Neural cell (in vitro differentiated cells): ENCODE measurements around the gene EFCAB12. TPM values are rescaled to one million over a fixed set of nuclear protein-coding genes. Genes with fewer than 3 reads are reported as not detected.
"Not testable (repeated sequence)": the region's sequence is repeated elsewhere in the genome, so short reads cannot be mapped to it uniquely, and the experiment has no call there.

ENCODE experiments used
- H2AFZ ChIP-seq: fragments of 200-600, 300-800 bp; sonication (generic), shearing (Covaris generic); 2 replicates; pipeline ENCODE4 v1.6.0; 2014; ENCODE audit warnings: low read depth, mild to moderate bottlenecking, antibody characterized with exemption, low read length, moderate library complexity
- H3F3A ChIP-seq: fragments of 200-600 bp; shearing (Covaris generic); 2 replicates; pipeline ENCODE4 v1.6.1; 2016; ENCODE audit warnings: mild to moderate bottlenecking, moderate library complexity, mixed read lengths, antibody characterized with exemption, low read length; ENCODE audit not compliant: insufficient read depth, poor library complexity, severe bottlenecking
- H3K27ac ChIP-seq: fragments of 200-600, 300-800 bp; sonication (generic), shearing (Covaris generic); 2 replicates; pipeline ENCODE4 v1.5.1; 2014; ENCODE audit warnings: mild to moderate bottlenecking, low read length, moderate library complexity
- H3K27me3 ChIP-seq: fragments of 300-800, 200-600 bp; sonication (generic), shearing (Covaris generic); 2 replicates; pipeline ENCODE4 v1.6.0; 2014; ENCODE audit warnings: mild to moderate bottlenecking, low read depth, low read length, moderate library complexity; ENCODE audit not compliant: insufficient read depth
- H3K36me3 ChIP-seq: fragments of 300-800, 200-600 bp; sonication (generic), shearing (Covaris generic); 2 replicates; pipeline ENCODE4 v1.5.1; 2014; ENCODE audit warnings: mild to moderate bottlenecking, antibody characterized with exemption, low read length, moderate library complexity; ENCODE audit not compliant: insufficient read depth
- H3K4me2 ChIP-seq: fragments of 300-800, 200-600 bp; sonication (generic), shearing (Covaris generic); 2 replicates; pipeline ENCODE4 v1.6.0; 2014; ENCODE audit warnings: mild to moderate bottlenecking, low read length
- H3K4me3 ChIP-seq: fragments of 300-800, 200-600 bp; sonication (generic), shearing (Covaris generic); 2 replicates; pipeline ENCODE4 v1.5.1; 2014; ENCODE audit warnings: mild to moderate bottlenecking, low read length, moderate library complexity
- H3K79me2 ChIP-seq: fragments of 200-600 bp; shearing (Covaris generic); replicated peaks from 2 replicates; pipeline ENCODE4 v1.6.0; 2014; ENCODE audit warnings: mild to moderate bottlenecking, low read length, moderate library complexity; ENCODE audit not compliant: insufficient read depth
- H3K9ac ChIP-seq: fragments of 300-800, 200-600 bp; sonication (generic), shearing (Covaris generic); 2 replicates; pipeline ENCODE4 v1.6.1; 2016; ENCODE audit warnings: mild to moderate bottlenecking, low read length, mixed read lengths
- H3K9me2 ChIP-seq: fragments of 200-600 bp; shearing (Covaris generic); 2 replicates; pipeline ENCODE4 v1.6.1; 2016; ENCODE audit warnings: mild to moderate bottlenecking, low read length, mixed read lengths; ENCODE audit not compliant: insufficient read depth
- H3K9me3 ChIP-seq: fragments of 200-600, 300-800 bp; sonication (generic), shearing (Covaris generic); 2 replicates; pipeline ENCODE4 v1.6.1; 2016; ENCODE audit warnings: mild to moderate bottlenecking, mixed run types, low read length, moderate library complexity, mixed read lengths
- H4K20me1 ChIP-seq: fragments of 200-600 bp; shearing (Covaris generic); 2 replicates; pipeline ENCODE4 v1.6.1; 2016; ENCODE audit warnings: mild to moderate bottlenecking, mixed run types; ENCODE audit not compliant: insufficient read depth
- EP300 ChIP-seq: fragments of 450-650 bp; conservative IDR thresholded peaks from 2 replicates; pipeline ENCODE4 v1.6.1; 2014; ENCODE audit warnings: antibody characterized with exemption, mild to moderate bottlenecking, moderate library complexity; ENCODE audit not compliant: poor library complexity, severe bottlenecking
- EZH2 ChIP-seq: fragments of 200-600, 300-800 bp; shearing (Covaris generic), sonication (generic); IDR thresholded peaks from 2 replicates; pipeline ENCODE4 v1.6.1; 2014; ENCODE audit warnings: antibody characterized with exemption, low read length, borderline replicate concordance, mild to moderate bottlenecking; ENCODE audit not compliant: insufficient read depth, poor library complexity, severe bottlenecking
- MXI1 ChIP-seq: fragments of 450-650 bp; conservative IDR thresholded peaks from 2 replicates; pipeline ENCODE4 v1.6.1; 2014; ENCODE audit warnings: antibody characterized with exemption, mild to moderate bottlenecking; ENCODE audit not compliant: poor library complexity, severe bottlenecking
- RAD21 ChIP-seq: fragments of 450-650 bp; conservative IDR thresholded peaks from 2 replicates; pipeline ENCODE4 v1.6.1; 2014; ENCODE audit warnings: antibody characterized with exemption, mild to moderate bottlenecking, moderate library complexity
- SMC3 ChIP-seq: fragments of 450-650 bp; conservative IDR thresholded peaks from 2 replicates; pipeline ENCODE4 v1.6.1; 2014; ENCODE audit warnings: antibody characterized with exemption, mild to moderate bottlenecking, moderate library complexity; ENCODE audit not compliant: poor library complexity
- polyA plus RNA-seq: library from polyadenylated mRNA; depleted of rRNA; stranded (reverse); fragments of >200 nt; gene quantifications from 2 replicates; pipeline ENCODE4 v1.2.3, GENCODE V29; 2014
- TF ChIP-seq, protein P1 (sequence below): fragments of 450-650 bp; IDR thresholded peaks from 2 replicates; pipeline ENCODE4 v1.5.1; 2014; ENCODE audit warnings: antibody characterized with exemption, mild to moderate bottlenecking, moderate library complexity; ENCODE audit not compliant: poor library complexity, severe bottlenecking

The EFCAB12 gene
- polyA plus RNA-seq, 1 donor from 2014 or later = 0.32 TPM

DNA sequence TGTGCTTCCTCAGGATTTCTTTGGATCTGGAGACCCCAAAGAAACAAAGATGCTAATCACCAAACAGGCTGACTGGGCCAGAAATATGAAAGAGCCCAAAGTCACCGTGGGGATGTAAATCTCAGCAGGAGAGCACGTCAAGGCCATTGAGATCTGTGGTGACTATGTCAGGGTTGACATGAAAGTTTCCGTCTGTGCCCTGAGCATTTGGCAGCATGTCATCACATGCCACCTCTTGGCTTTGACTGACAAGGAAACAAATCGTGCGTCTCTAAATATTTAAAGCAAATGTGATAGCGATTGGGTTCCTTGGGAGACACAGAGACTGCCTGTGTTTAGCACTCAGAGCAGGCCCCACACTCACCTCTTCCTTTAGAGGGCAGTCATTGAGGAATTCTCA lies 35.2 kb downstream of the EFCAB12 start:
- H3K79me2 ChIP-seq = peaks cover 16% of the 10 kb centered on the region
- no peaks in the 10 kb centered on the region for H4K20me1 ChIP-seq
- H3K36me3 ChIP-seq = no peaks in the 10 kb centered on the region
- H3K27me3 ChIP-seq = no peaks in the 10 kb centered on the region
- no peak overlapping the region for H3K4me3 ChIP-seq
- TF ChIP-seq, protein P1, sequence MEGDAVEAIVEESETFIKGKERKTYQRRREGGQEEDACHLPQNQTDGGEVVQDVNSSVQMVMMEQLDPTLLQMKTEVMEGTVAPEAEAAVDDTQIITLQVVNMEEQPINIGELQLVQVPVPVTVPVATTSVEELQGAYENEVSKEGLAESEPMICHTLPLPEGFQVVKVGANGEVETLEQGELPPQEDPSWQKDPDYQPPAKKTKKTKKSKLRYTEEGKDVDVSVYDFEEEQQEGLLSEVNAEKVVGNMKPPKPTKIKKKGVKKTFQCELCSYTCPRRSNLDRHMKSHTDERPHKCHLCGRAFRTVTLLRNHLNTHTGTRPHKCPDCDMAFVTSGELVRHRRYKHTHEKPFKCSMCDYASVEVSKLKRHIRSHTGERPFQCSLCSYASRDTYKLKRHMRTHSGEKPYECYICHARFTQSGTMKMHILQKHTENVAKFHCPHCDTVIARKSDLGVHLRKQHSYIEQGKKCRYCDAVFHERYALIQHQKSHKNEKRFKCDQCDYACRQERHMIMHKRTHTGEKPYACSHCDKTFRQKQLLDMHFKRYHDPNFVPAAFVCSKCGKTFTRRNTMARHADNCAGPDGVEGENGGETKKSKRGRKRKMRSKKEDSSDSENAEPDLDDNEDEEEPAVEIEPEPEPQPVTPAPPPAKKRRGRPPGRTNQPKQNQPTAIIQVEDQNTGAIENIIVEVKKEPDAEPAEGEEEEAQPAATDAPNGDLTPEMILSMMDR = no peak
- no peaks in the 10 kb centered on the region for H3F3A ChIP-seq
- H2AFZ ChIP-seq = no peak overlapping the region
- H3K9me3 ChIP-seq = no peaks in the 10 kb centered on the region
- no peak overlapping the region for H3K9ac ChIP-seq
- H3K9me2 ChIP-seq = no peaks in the 10 kb centered on the region
- no peak overlapping the region for H3K27ac ChIP-seq
- H3K4me2 ChIP-seq = no peak overlapping the region

DNA sequence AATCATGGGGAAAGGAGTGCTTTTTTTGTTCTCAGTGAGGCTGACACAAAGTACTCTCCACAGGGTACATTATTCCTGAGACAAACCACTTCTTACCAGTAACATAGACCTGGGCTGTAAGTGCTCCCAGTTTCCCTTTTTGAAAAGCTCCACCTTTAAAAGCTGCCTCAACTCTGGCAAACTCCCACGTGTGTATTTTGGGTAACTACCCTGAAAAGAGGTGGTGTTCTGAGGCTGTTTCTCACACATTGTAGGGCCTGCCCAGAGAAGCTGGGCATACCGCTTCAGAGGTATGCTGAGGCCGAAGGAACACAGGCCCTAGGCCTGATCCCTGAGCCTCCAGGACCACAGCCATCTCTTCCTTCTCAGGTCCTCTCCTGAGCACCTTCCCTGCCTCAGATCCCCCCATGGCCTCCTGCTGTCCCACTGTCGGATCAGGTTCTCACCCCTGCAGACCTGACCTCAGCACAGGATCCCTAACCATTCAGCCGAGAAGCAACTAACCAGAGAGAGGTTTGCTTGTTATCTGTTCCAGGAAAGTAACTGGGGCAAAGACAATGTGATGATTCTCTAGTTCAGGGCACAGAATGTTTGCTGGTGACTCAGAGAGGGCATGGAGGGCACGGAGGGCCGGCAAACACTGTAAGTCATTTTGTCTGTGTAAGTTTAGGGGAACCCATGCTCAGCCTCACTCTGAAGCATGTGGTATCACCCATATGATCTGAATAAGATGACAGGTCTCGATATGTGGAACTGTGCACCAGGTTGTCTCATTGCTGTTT lies 36.1 kb downstream of the EFCAB12 start:
- not testable (repeated sequence) for H2AFZ ChIP-seq, H3K9ac ChIP-seq, H3K36me3 ChIP-seq, H3K4me2 ChIP-seq, H3K9me2 ChIP-seq, H4K20me1 ChIP-seq, H3K9me3 ChIP-seq, H3K79me2 ChIP-seq, H3F3A ChIP-seq, H3K4me3 ChIP-seq, H3K27ac ChIP-seq, H3K27me3 ChIP-seq

DNA sequence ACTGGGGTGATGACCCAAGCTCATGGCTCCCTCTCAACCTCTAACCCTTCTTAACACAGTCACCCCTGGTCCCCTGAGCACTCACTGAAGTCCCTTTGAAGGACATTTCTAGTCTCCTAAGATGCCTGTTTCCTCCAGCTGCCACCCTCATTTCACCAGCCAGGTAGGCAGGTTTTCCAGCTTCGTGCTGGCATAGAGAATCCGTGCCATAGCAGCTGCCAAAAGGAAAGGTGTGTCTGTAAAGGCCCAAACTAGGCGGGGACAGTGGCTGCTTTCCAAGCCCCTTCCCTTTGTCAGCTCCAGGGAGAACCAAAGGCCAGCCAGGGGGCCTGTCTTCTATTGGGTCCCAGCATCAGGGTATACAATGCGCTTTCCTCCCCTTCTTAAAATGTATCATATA lies 36.9 kb downstream of the EFCAB12 start:
- H3K27ac ChIP-seq, H3K27me3 ChIP-seq, H3K79me2 ChIP-seq, H3K36me3 ChIP-seq, H3K9me2 ChIP-seq, H4K20me1 ChIP-seq, H3K4me3 ChIP-seq, H3F3A ChIP-seq, H3K9me3 ChIP-seq, H2AFZ ChIP-seq, H3K9ac ChIP-seq, H3K4me2 ChIP-seq: not testable (repeated sequence)

GRCh38 chr3:129389572-129389937 lies 38.9 kb downstream of the EFCAB12 start:
- H3K4me2 ChIP-seq = no peak overlapping the region
- no peaks in the 10 kb centered on the region for H3K27me3 ChIP-seq
- no peak overlapping the region for H3K4me3 ChIP-seq
- no peak overlapping the region for H3K27ac ChIP-seq
- H4K20me1 ChIP-seq = no peaks in the 10 kb centered on the region
- no peak overlapping the region for H3K9ac ChIP-seq
- H3K9me2 ChIP-seq = no peaks in the 10 kb centered on the region
- no peaks in the 10 kb centered on the region for H3K79me2 ChIP-seq
- no peak overlapping the region for H2AFZ ChIP-seq
- H3K36me3 ChIP-seq = no peaks in the 10 kb centered on the region
- no peaks in the 10 kb centered on the region for H3K9me3 ChIP-seq
- TF ChIP-seq EP300 = no peak
- TF ChIP-seq EZH2 = no peak
- TF ChIP-seq RAD21 = no peak
- TF ChIP-seq SMC3 = no peak
- TF ChIP-seq, protein P1 = no peak
- no peak for TF ChIP-seq MXI1
- no peaks in the 10 kb centered on the region for H3F3A ChIP-seq

DNA sequence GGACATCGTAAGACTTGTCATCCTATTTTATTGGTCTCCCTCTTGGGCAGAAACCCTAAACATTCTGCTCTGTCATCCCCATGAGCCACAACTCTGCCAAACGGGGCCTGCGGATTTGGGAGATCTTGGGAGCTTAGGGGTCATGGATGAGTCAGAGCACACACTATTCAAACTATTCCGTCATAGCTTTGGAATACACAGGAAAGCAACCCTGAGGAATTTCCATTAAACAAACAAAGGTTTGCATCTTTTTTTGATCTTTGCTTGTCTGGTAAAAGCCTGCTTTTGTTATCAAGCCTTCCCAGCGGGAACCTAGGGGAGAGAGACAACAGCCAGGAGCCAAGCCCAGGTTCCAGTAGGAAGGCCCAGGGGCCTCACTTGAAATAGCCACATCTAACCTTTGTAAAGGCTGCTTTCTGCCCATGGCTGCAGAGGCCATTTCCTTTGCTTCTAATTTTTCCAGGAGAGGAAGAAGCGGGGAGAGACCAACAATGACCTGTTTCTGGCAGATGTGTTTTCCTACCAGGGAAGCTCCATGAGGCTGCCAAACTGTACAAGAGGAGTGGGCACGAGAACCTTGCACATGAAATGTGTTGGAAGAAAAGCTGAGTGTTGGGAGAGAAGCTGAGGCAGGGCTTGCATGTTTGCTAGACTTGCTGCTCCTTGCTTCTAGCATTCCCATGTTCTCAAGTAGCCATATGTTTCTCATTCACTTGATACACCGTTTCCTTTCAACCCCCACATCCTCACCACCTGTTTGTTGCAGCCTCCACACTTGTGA lies 39.5 kb downstream of the EFCAB12 start:
- H3K4me3 ChIP-seq, H3K4me2 ChIP-seq, H3K36me3 ChIP-seq, H3F3A ChIP-seq, H3K27me3 ChIP-seq, H3K9ac ChIP-seq, H3K9me2 ChIP-seq, H4K20me1 ChIP-seq, H3K79me2 ChIP-seq, H3K9me3 ChIP-seq, H2AFZ ChIP-seq, H3K27ac ChIP-seq: not testable (repeated sequence)
